Stimulated activated CD4-positive, alpha-beta T cell treated with anti-CD3 and anti-CD28 coated beads, Interleukin-1b, Interleukin-23, amount 100 ng/mL, for 1 hour (primary cell): ENCODE results near the gene PFKFB4.

Experiments
- DNase-seq, 2 donors: peaks; one replicate each; pipeline ENCODE4 v3.0.0-alpha.2; 2020; ENCODE audit warnings: low read depth in 2 of 2

PFKFB4 gene

GRCh38 chr3:48556796-48557626, at the start of gene PFKFB4:
Gene PFKFB4, minus strand, starts transcription at chr3:48556803. Its CDS starts 26 bp downstream, at chr3:48556777.
- peak; percentile 98 to 99 for DNase-seq

GRCh38 chr3:48601622-48601994, 45.0 kb upstream of the PFKFB4 start:
- DNase-seq, result no peak

DNA sequence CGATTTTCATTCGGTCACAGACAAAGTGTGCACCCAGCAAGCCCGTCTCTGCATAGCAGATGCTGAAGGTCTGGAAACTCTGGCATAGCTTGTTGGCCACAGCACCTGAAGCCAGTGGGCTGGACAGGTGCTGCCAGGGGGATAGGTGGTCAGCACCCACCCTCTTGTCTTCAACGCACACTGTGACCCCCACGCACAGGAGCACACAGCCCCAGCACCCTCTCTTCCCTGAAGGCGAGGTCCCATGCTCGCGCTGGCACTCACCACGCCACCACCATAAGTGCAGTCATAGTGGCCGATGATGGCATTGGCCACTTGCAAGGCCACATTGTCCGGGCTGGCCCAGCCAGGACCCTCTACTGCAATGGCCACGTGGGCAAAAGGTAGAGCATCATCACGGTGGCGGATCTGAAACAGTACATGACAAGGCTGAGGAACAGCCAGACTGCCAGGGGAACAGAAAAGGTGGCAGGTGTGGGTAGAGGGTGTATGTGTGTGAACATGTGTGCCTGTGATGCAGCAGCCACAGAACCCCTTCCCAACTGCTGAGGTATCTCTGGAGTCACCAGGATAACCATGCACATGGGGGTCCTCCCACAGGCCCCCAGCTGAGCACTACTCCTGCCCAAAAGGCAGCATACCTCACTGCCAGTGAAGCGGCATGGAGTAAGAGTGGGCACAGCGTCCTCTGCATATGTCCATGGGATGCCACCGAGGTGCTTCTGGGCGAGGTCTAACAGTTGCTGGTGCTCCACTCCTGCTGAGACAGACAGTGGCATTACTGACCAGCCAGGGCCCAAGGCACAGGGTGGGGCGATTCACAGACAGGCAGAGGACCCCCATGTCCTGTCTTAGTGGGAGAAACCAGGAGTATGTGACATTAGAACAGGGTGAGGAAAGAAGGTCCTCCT, 44.4 kb upstream of the PFKFB4 start:
- no peak for DNase-seq

DNA sequence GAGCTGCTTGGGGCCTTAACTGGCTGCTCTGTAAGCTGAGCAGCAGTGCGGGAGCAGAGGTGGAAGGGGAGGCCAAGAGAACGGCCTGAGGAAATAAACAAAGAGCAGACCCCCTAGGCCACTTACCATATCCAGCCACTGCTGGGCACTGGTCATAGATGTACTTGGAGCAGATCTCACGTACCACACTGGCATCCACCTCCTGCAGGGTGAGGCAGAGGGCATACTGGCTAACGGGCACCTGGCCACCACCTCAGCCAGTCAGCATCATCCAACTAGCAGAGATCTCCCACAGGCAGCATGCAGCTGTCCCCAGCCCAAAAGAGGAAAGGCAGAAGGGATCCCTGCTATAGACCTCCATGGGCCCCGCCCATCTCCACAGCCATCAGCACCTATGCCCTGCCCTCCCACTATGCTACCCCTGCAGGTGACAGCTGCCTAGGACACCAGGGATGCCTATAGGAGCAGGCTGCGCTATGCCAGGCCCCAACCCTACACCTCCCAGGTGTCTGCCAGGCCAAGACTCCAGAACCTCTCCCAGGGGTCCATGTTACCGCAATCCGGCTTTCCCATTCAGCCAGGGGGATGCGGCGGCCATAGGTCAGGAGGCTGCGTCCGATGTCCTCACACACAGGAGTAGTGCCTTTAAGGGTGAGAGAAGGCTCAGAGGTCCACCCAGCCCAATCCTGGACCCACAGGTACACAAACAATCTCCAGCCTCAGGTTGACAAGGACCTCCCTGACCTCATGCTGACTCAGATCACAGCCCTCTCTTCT, 43.1 kb upstream of the PFKFB4 start:
- no peak for DNase-seq

GRCh38 chr3:48599077-48599501, 42.5 kb upstream of the PFKFB4 start:
- no peak for DNase-seq

DNA sequence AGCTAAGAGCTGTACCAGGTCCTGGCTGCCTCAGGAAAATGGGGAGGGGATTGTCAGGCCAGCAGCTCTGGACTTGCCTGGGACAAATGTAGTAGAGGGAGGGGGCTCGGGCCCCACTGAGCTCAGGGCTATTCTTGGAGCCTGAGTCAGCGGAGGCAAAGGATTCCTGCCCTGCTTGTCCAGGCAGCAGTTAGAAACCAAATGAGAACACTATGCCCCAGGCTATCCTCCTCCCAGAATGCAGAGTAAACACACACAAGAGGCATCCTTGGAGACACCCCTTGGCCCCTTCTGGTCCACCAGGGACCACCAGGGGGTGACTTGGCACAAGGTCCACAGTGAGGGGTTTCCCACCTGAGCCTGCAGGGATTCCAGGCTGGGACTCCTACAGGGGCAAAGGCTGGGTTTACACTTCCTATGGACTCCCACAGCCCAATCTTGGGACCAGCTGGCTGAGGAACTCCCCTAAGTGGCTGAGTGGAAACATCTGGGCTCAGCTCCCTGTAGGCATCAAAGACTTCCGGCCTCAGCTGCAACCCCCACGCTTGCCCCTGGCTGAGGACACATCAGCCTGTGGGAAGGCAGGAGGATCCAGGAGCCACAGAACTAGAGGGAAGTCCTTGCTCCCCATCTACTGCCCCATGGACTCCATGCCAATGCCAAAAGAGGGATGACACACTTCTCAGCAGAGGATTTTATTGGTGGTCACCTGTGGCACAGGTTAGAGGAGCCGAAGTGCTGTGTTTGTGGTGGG, 41.9 kb upstream of the PFKFB4 start:
- DNase-seq, result no peak

- DNase-seq, result no peak
Observed at GRCh38 chr3:48597408-48597800, 40.8 kb upstream of the PFKFB4 start.

DNA sequence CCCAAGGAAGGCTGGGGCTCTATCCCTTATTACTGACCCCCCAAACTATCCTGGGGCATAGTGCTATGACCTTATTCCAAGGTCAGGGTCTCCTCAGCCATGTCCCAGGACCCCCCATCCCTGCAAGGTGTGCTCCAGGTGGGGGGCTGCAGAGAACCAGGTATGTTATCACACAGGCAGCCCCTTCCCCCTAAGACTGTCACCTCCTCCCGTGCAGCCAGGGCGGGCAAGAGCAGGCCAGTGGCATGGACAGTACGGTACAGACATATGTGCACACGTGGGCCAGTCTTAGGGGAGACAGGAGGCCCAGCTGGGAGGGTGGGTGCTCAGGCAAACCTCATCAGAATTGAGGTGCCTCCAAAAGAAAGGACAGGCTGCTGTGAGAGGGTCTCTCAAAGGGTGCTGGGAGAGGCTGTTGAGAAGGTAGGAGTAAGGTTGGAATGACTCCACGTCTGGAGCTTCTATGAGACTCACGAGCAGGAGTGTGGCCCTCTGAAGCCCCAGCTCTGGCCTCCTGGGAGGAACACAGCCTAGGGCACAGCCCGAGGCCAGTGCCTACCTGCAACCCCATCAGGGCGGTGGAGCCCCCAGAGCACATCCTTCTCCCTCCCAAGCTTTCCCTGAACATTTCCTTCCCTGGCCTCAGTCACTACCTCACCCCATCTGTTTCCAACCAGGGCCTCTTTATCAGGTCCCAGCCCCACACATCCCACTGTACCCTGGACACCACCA, 40.2 kb upstream of the PFKFB4 start:
- DNase-seq, result no peak

DNA sequence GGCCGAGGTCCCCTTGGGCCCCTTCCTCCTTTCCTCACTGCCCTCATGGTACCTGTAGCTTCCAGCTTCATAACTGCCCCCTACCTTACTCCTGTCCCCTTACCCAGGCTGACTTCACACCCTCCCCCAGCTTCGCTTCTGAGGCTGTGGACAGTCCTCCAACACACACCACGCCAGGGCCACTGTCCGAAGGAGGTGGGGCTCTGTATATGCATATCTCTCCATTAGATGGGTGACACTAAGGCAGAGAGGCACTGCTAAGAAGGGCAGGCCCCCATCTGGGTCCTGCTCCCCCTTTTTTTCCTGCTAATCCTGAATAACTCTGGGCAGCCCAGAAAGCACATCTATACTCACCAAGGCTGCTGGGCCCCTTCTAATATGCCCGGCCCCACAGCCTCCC, 39.6 kb upstream of the PFKFB4 start:
- DNase-seq, result no peak

- no peak for DNase-seq
Observed at GRCh38 chr3:48595526-48596121, 39.0 kb upstream of the PFKFB4 start.

DNA sequence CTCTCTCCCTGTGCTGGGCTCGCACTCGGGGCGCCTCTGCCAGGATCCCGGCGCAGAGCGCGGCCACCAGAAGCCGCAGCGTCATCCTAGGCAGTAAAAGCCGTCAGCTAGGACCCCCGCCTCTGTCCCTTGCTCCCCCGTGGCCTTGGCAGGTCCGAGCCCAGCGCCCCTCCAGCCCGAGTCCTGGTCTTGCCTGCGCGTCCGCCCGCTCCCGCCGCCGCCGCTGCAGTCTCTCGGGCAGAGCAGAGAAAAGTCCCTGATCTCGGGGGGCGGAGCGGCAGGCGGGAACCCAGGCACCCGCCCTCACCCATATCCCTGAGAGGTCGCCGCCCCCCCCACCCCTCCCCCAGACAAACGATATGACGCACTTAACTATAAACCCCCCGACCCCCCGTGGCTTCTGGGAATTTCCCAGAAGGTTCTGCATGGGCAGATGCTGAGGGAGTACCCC, 38.5 kb upstream of the PFKFB4 start, which contains the start of gene COL7A1:
Gene COL7A1 (minus strand): TSS at position 255 of the 451 bp plus-strand sequence. CDS start 170 bp downstream, at position 85.
- DNase-seq, result no peak

- DNase-seq, result no peak
Observed at GRCh38 chr3:48594417-48595049, 37.9 kb upstream of the PFKFB4 start.

DNA sequence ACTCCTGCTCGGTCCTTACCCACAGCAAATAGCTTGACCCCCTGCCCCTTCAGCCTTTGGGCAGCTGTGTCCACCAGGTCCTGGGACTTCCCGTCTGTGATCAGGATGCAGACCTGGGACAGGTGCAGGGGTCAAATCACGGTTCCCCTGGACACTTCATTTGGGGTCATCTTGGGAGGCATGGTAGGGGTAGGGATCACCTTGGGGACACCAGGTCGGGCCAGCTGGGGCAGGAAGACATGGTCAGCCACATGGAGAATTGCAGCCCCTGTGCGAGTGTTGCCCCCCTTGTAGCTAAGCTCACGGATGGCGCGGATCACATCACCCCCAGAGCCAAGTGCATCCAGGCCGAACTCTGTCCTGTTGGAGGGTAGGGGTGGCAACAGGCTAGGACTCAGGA, 36.7 kb upstream of the PFKFB4 start:
- DNase-seq, result no peak

DNA sequence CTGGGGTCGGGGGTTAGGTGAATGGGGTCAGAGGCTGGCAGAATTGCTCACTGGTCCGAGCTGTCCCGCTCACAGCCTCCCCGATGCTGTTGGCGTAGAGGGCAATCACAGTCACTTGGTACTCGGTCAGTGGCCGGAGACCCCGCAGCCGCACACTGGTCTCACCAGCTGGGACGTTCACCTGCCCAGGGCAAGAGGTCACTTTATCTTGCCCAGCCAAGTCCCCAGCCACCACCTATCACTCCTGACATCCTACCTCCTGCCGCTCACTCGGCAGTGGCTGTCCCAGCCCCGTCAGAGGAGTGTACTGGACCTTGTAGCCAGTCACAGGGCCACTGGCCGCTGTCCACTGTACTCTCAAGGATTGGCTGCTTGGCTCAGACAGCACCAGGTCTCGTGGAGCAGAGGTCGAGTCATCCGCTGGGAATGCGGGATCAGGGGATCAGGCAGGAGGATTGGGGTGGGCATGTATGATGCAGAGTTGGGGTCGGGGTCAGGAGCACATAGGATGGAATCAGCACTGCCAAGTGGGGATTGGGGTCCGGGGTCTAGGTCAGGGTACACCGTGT, 36.0 kb upstream of the PFKFB4 start:
- DNase-seq, result no peak

DNA sequence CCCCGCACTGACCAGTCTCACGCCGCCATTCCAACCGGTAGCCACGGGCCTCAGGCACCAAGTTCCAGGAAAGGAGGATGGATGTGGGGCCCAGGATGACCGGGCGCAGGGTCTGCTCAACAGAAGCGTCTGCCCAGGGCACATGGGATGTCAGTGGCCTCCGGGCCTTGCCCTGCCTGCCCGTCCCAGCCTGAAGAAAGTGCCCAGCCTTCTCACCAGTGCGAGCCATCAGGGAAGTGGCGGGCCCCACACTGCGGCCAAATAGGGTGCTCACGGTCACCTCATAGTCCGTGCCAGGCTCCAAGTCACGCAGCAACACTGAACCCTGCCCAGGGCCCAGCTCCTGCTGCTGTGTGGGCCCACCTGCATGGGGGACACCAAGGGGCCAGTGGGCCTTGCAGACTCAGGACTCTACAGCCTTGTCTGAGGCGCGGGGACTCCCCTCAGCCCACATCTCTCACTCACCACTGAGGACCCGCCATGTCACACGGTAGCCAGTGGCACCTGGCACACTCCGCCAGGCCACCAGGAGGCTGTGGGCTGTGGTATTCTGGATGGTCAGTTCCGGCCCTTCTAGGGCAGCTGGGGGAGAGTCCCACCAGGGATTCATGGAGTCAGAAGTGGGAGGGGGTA, 35.4 kb upstream of the PFKFB4 start:
- DNase-seq, result no peak

GRCh38 chr3:48591436-48591835, 34.8 kb upstream of the PFKFB4 start:
- DNase-seq, result no peak

DNA sequence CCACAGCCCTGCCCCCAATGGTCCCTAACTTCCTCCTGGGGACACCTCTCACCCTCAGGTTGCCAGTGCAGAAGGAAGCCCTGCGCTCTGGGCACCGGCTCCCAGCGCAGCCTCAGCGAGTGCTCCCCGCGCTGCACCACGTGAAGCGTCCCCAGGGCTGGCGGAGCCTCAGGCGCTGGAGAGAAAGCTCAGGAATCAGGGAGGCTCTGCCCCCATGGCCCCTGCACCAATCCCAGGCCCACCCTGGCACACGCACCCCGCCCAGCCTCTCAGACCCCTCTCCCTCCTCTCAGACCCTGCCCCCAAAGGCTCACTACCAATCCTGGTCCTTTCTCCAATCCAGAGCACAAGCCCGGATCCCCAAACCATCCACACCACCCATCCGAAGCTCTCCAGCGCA, 31.6 kb upstream of the PFKFB4 start:
- no peak for DNase-seq

- DNase-seq, result no peak
Observed at GRCh38 chr3:48587686-48588085, 31.1 kb upstream of the PFKFB4 start.

DNA sequence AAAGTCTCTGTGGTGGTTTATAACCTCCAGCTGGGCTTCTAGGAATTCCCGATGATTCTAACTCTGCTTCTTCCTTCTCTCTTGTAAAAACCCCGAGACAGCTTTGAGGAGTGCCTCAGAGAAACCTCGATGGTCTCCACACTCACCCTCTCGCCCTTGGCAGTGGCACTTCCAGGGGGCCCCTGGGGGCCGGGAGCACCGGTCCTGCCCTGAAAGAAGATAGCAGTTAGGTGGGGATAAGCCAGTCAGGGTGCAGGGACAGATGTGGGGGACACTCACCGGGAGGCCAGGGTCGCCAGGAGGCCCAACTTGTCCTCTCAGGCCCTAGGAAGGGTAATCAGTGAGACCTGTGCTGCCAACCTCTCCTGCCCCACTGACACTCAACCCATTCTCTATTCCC, 28.8 kb upstream of the PFKFB4 start:
- no peak for DNase-seq
